ENCODE measurements around the gene CD209.
"Not testable (repeated sequence)": the region's sequence is repeated elsewhere in the genome, so short reads cannot be mapped to it uniquely, and the experiment has no call there.

Gene CD209

GRCh38 chr19:7757358-7757757, 10.0 kb upstream of the CD209 start:
- no peak for TF ChIP-seq CTCF (IDR thresholded peaks at IDR 0.05; ENCODE audit: control insufficient read depth, extremely low read depth, insufficient read depth)
- H3K4me3 ChIP-seq (ENCODE audit: low read depth, low read length) = no peak overlapping the region
- DNase-seq (ENCODE audit: low read depth) = no peak

- H3K4me3 ChIP-seq (ENCODE audit: low read depth, low read length) = no peak overlapping the region
- TF ChIP-seq CTCF (IDR thresholded peaks at IDR 0.05; ENCODE audit: control insufficient read depth, extremely low read depth, insufficient read depth) = no peak
- DNase-seq (ENCODE audit: low read depth) = no peak
Observed at GRCh38 chr19:7756258-7756657, 8.9 kb upstream of the CD209 start.

- H3K4me3 ChIP-seq (ENCODE audit: low read depth, low read length) = no peak overlapping the region
- no peak for TF ChIP-seq CTCF (IDR thresholded peaks at IDR 0.05; ENCODE audit: control insufficient read depth, extremely low read depth, insufficient read depth)
- no peak for DNase-seq (ENCODE audit: low read depth)
Observed at GRCh38 chr19:7751157-7751783, 3.9 kb upstream of the CD209 start.

DNA sequence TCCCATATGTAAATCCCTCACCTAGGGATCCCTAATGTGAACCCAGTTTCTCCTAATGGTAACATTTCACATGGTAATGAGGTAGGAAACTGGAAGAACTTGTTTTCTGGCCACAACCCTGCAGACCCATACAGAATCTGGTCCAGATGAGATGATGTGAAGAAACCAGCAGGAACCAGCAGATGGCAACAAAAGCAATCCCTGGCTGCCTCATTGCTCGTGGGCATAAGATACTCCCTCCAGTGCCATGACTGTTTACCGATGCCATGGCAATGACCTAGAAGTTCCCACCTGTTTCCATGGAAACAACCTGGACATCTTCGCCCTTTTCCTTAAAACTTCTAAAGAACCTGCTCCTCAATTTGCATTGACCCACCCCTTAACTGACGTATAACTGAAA, 1.4 kb upstream of the CD209 start:
- no peak overlapping the region for H3K4me3 ChIP-seq (ENCODE audit: low read depth, low read length)
- TF ChIP-seq CTCF (IDR thresholded peaks at IDR 0.05; ENCODE audit: control insufficient read depth, extremely low read depth, insufficient read depth) = peak; percentile 53
- peak; percentile 36 for DNase-seq (ENCODE audit: low read depth)

- no peak for TF ChIP-seq CTCF (IDR thresholded peaks at IDR 0.05; ENCODE audit: control insufficient read depth, extremely low read depth, insufficient read depth)
- DNase-seq (ENCODE audit: low read depth) = no peak
Observed at GRCh38 chr19:7748171-7748570, 837 bp upstream of the CD209 start.

DNA sequence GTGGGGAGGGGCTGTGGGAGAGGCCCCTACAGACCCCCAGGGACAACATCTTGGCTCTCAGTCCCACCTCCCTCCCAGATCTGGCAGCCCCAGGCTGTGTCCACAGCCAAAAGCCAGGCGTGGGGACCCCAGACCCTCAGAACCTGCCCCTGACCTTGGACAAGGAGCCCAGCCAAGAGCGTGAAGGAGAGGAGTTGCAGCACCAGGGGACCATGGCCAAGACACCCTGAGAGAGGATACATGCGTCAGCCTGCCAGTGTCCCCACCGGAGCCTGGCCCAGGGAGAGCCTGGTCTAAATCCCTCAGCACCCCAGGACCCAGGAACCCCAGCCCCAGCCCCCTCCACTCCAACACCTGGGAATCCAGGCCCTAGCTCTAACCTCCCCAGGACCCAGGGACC, 1.0 kb downstream of the CD209 start:
- not testable (repeated sequence) for DNase-seq (ENCODE audit: low read depth); H3K4me3 ChIP-seq (ENCODE audit: low read depth, low read length)

More at GRCh38 chr19:7748171-7748570, 837 bp upstream of the CD209 start:
- no peak overlapping the region for H3K4me3 ChIP-seq (ENCODE audit: low read depth, low read length)

- no peak for TF ChIP-seq CTCF (IDR thresholded peaks at IDR 0.05; ENCODE audit: control insufficient read depth, extremely low read depth, insufficient read depth)
- no peak overlapping the region for H3K4me3 ChIP-seq (ENCODE audit: low read depth, low read length)
- no peak for DNase-seq (ENCODE audit: low read depth)
Observed at GRCh38 chr19:7744871-7745650, 2.3 kb downstream of the CD209 start.
